H9 (cell line): ENCODE data around the gene FUT4. TPM values are rescaled to one million over a fixed set of nuclear protein-coding genes. Genes with fewer than 3 reads are reported as not detected.

ENCODE experiments used
- DNase-seq: peaks from one replicate; pipeline ENCODE4 v3.0.0-alpha.2; 2017
- H2AFZ ChIP-seq: one replicate; pipeline ENCODE4 v1.6.1; 2013; ENCODE audit warnings: mild to moderate bottlenecking, low read length, control low read depth, moderate library complexity
- H2AK5ac ChIP-seq: 2 replicates; pipeline ENCODE4 v1.6.1; 2013; ENCODE audit warnings: low read length, control low read depth, mixed read lengths; ENCODE audit not compliant: insufficient read length
- H2BK120ac ChIP-seq: one replicate; pipeline ENCODE4 v1.6.1; 2013; ENCODE audit warnings: low read depth, mild to moderate bottlenecking, low read length, control low read depth, inconsistent platforms; ENCODE audit not compliant: poor library complexity, severe bottlenecking
- H2BK12ac ChIP-seq: 2 replicates; pipeline ENCODE4 v1.6.1; 2013; ENCODE audit warnings: low read length, control low read depth, mixed read lengths, low read depth; ENCODE audit not compliant: insufficient read length
- H2BK15ac ChIP-seq: 2 replicates; pipeline ENCODE4 v1.6.1; 2013; ENCODE audit warnings: low read depth, low read length, control low read depth
- H2BK20ac ChIP-seq: one replicate; pipeline ENCODE4 v1.6.1; 2013; ENCODE audit warnings: low read depth, mild to moderate bottlenecking, low read length, control low read depth, inconsistent platforms; ENCODE audit not compliant: poor library complexity, severe bottlenecking
- H2BK5ac ChIP-seq: 2 replicates; pipeline ENCODE4 v1.6.1; 2013; ENCODE audit warnings: low read length, control low read depth, mixed read lengths; ENCODE audit not compliant: insufficient read length
- H3K14ac ChIP-seq: 2 replicates; pipeline ENCODE4 v1.6.1; 2013; ENCODE audit warnings: low read length, control low read depth; ENCODE audit not compliant: insufficient read depth
- H3K18ac ChIP-seq: 2 replicates; pipeline ENCODE4 v1.6.1; 2013; ENCODE audit warnings: low read depth, mild to moderate bottlenecking, mixed read lengths, low read length, control low read depth; ENCODE audit not compliant: insufficient read length
- H3K23ac ChIP-seq: 2 replicates; pipeline ENCODE4 v1.6.1; 2013; ENCODE audit warnings: low read length, control low read depth, mixed read lengths, low read depth; ENCODE audit not compliant: insufficient read length
- H3K23me2 ChIP-seq: 2 replicates; pipeline ENCODE4 v1.6.1; 2013; ENCODE audit warnings: low read depth, mild to moderate bottlenecking, mixed read lengths, low read length, control low read depth; ENCODE audit not compliant: insufficient read length, poor library complexity, severe bottlenecking
- H3K27ac ChIP-seq: 2 replicates; pipeline ENCODE4 v1.5.1; 2013; ENCODE audit warnings: low read length, control low read depth, mixed read lengths, low read depth; ENCODE audit not compliant: insufficient read length
- H3K27me3 ChIP-seq: 2 replicates; pipeline ENCODE4 v1.6.1; 2013; ENCODE audit warnings: low read length, control low read depth, inconsistent platforms; ENCODE audit not compliant: insufficient read depth
- H3K4ac ChIP-seq: 2 replicates; pipeline ENCODE4 v1.6.1; 2013; ENCODE audit warnings: low read depth, mild to moderate bottlenecking, control low read depth, inconsistent platforms, low read length, moderate library complexity
- H3K4me1 ChIP-seq: 2 replicates; pipeline ENCODE4 v1.6.1; 2013; ENCODE audit warnings: low read length, control low read depth, inconsistent platforms; ENCODE audit not compliant: insufficient read depth
- H3K4me2 ChIP-seq: 2 replicates; pipeline ENCODE4 v1.6.1; 2013; ENCODE audit warnings: low read length, control low read depth, mixed read lengths; ENCODE audit not compliant: insufficient read length, insufficient read depth
- H3K56ac ChIP-seq: 2 replicates; pipeline ENCODE4 v1.6.1; 2013; ENCODE audit warnings: low read depth, mild to moderate bottlenecking, mixed read lengths, low read length, control low read depth; ENCODE audit not compliant: insufficient read length
- H3K79me1 ChIP-seq: 2 replicates; pipeline ENCODE4 v1.6.1; 2013; ENCODE audit warnings: low read depth, mild to moderate bottlenecking, moderate library complexity, low read length, control low read depth, inconsistent platforms; ENCODE audit not compliant: insufficient read depth, poor library complexity, severe bottlenecking
- H3K79me2 ChIP-seq: 2 replicates; pipeline ENCODE4 v1.6.1; 2013; ENCODE audit warnings: low read length, control low read depth, inconsistent platforms; ENCODE audit not compliant: insufficient read depth
- H3K9ac ChIP-seq: 2 replicates; pipeline ENCODE4 v1.6.1; 2013; ENCODE audit warnings: low read length, control low read depth, mixed read lengths; ENCODE audit not compliant: insufficient read length; ENCODE audit errors: extremely low read depth
- H3K9me3 ChIP-seq: one replicate; pipeline ENCODE4 v1.6.1; 2013; ENCODE audit warnings: low read depth, low read length, inconsistent platforms; ENCODE audit not compliant: control insufficient read depth
- H3T11ph ChIP-seq: one replicate; pipeline ENCODE4 v1.6.1; 2013; ENCODE audit warnings: mild to moderate bottlenecking, low read length, control low read depth, inconsistent platforms
- H4K20me1 ChIP-seq: one replicate; pipeline ENCODE4 v1.6.1; 2013; ENCODE audit not compliant: control insufficient read depth, insufficient read length, insufficient read depth
- H4K5ac ChIP-seq: 2 replicates; pipeline ENCODE4 v1.6.1; 2013; ENCODE audit warnings: low read depth, mild to moderate bottlenecking, mixed read lengths, low read length, control low read depth; ENCODE audit not compliant: insufficient read length
- H4K8ac ChIP-seq: replicated peaks from 2 replicates; pipeline ENCODE4 v1.6.1; 2013; ENCODE audit warnings: low read length, control low read depth, mixed read lengths, low read depth; ENCODE audit not compliant: insufficient read length
- H4K91ac ChIP-seq: 2 replicates; pipeline ENCODE4 v1.6.1; 2013; ENCODE audit warnings: low read depth, mild to moderate bottlenecking, moderate library complexity, mixed read lengths, low read length, control low read depth; ENCODE audit not compliant: insufficient read length
- H3K27ac Mint-ChIP-seq, 3 experiments: 2 replicates in 2 of 3; 3 replicates in 1 of 3; pipeline ENCODE4 v1.8.0; 2020 to 2021; ENCODE audit warnings: mixed read lengths in 3 of 3, mild to moderate bottlenecking in 1 of 3, moderate library complexity in 1 of 3
- H3K27me3 Mint-ChIP-seq: 2 replicates; pipeline ENCODE4 v1.8.0; 2021; ENCODE audit warnings: low read depth, mild to moderate bottlenecking, moderate library complexity, mixed read lengths
- H3K36me3 Mint-ChIP-seq, 3 experiments: 2 replicates in 2 of 3; 3 replicates in 1 of 3; pipeline ENCODE4 v1.8.0; 2020 to 2021; ENCODE audit warnings: low read depth in 3 of 3, mixed read lengths in 3 of 3; ENCODE audit not compliant: insufficient read depth in 1 of 3
- H3K4me1 Mint-ChIP-seq, 2 experiments: 2 replicates each; pipeline ENCODE4 v1.8.0; 2020; ENCODE audit warnings: mixed read lengths in 2 of 2
- H3K4me3 Mint-ChIP-seq, 2 experiments: 2 replicates in 1 of 2; 3 replicates in 1 of 2; pipeline ENCODE4 v1.8.0; 2020 to 2021; ENCODE audit warnings: mild to moderate bottlenecking in 2 of 2, mixed read lengths in 2 of 2, moderate library complexity in 1 of 2
- H3K9me3 Mint-ChIP-seq, 2 experiments: 2 replicates in 1 of 2; 3 replicates in 1 of 2; pipeline ENCODE4 v1.8.0; 2020; ENCODE audit warnings: mild to moderate bottlenecking in 2 of 2, mixed read lengths in 2 of 2, moderate library complexity in 1 of 2
- CTCF ChIP-seq: fragments of 200-600 bp; sonication (generic); conservative IDR thresholded peaks from 3 replicates; pipeline ENCODE4 v1.8.0; 2021; ENCODE audit warnings: antibody characterized with exemption, mild to moderate bottlenecking
- WGBS: extraction: QIAGEN DNeasy Blood & Tissue Kit; methylation state at CpG from one replicate; pipeline ENCODE4 v1.1.7; 2013; ENCODE audit warnings: missing lambda C conversion rate, low lambda C conversion rate, mixed read lengths; ENCODE audit not compliant: insufficient read length; ENCODE audit errors: extremely low coverage; 5-methylcytosine and 5-hydroxymethylcytosine counted together
- total RNA-seq: library from RNA; stranded (reverse); gene quantifications from 2 replicates; pipeline ENCODE4 v1.2.1, GENCODE V29; 2021

Gene FUT4
- total RNA-seq, 1 experiment from 2014 or later, result 5.3 TPM

- no peak overlapping the region for H2BK5ac ChIP-seq
- H2AFZ ChIP-seq, result no peak overlapping the region
- H2AK5ac ChIP-seq, result no peak overlapping the region
- no peak overlapping the region for H3K27ac Mint-ChIP-seq
- H4K8ac ChIP-seq, result no peak overlapping the region
- no peaks in the 10 kb centered on the region for H3K23me2 ChIP-seq
- no peak overlapping the region for H3K4me3 Mint-ChIP-seq
- H2BK120ac ChIP-seq, result no peak overlapping the region
- H3K9ac ChIP-seq, result no peak overlapping the region
- H4K5ac ChIP-seq, result no peak overlapping the region
- no peak overlapping the region for H2BK15ac ChIP-seq
- no peaks in the 10 kb centered on the region for H3K27me3 ChIP-seq
- no peak overlapping the region for H3K14ac ChIP-seq
- no peak overlapping the region for H3K23ac ChIP-seq
- no peak for DNase-seq
- H3K56ac ChIP-seq, result no peak overlapping the region
- H3K18ac ChIP-seq, result no peak overlapping the region
- no peak overlapping the region for H3K4me2 ChIP-seq
- H3T11ph ChIP-seq, result no peak overlapping the region
- no peaks in the 10 kb centered on the region for H3K9me3 Mint-ChIP-seq
- peaks cover 31% of the 10 kb centered on the region for H3K27me3 Mint-ChIP-seq
- H3K79me1 ChIP-seq, result no peaks in the 10 kb centered on the region
- H2BK12ac ChIP-seq, result no peak overlapping the region
- H3K4me1 Mint-ChIP-seq, result no peaks in the 10 kb centered on the region
- WGBS, result no CpG with 5 or more reads among the region's 4 CpGs
- no peaks in the 10 kb centered on the region for H3K4me1 ChIP-seq
- H3K36me3 Mint-ChIP-seq, result no peaks in the 10 kb centered on the region
- no peak for TF ChIP-seq CTCF
- no peak overlapping the region for H4K91ac ChIP-seq
- no peaks in the 10 kb centered on the region for H4K20me1 ChIP-seq
- H3K9me3 ChIP-seq, result no peaks in the 10 kb centered on the region
- no peaks in the 10 kb centered on the region for H3K79me2 ChIP-seq
- no peak overlapping the region for H2BK20ac ChIP-seq
- no peak overlapping the region for H3K4ac ChIP-seq
- no peak overlapping the region for H3K27ac ChIP-seq
Measured at GRCh38 chr11:94518300-94518699, 25.4 kb upstream of the FUT4 start.
